Gastroesophageal sphincter (tissue), 4 donors: ENCODE measurements around the gene THBS1. TPM values are rescaled to one million over a fixed set of nuclear protein-coding genes. Genes with fewer than 3 reads are reported as not detected.

Source experiments
- ATAC-seq: fragments of 150-250 bp; one replicate; pipeline ENCODE4 v1.9.1; 2016; ENCODE audit warnings: mild to moderate bottlenecking, moderate library complexity
- H3K27ac ChIP-seq, 4 donors: fragments of 200-600 bp; sonication (generic) in 3 of 4; 1 replicate in 3 of 4; 2 replicates in 1 of 4; pipeline ENCODE4 v1.5.1; 2016 to 2019
- H3K27me3 ChIP-seq: fragments of 200-600 bp; sonication (generic); one replicate; pipeline ENCODE4 v1.5.1; 2019
- H3K36me3 ChIP-seq, 2 donors: fragments of 200-600 bp; sonication (generic); one replicate each; pipeline ENCODE4 v1.5.1; 2019; ENCODE audit warnings: control low read depth in 1 of 2
- H3K4me1 ChIP-seq, 3 donors: fragments of 200-600 bp; sonication (generic); 1 replicate in 2 of 3; 2 replicates in 1 of 3; pipeline ENCODE4 v1.5.1; 2016 to 2019; ENCODE audit warnings: control low read depth in 2 of 3
- H3K4me3 ChIP-seq, 2 donors: fragments of 200-600 bp; sonication (generic); one replicate each; pipeline ENCODE4 v1.5.1; 2019; ENCODE audit warnings: mild to moderate bottlenecking in 1 of 2, moderate library complexity in 1 of 2
- H3K9me3 ChIP-seq, 3 donors: fragments of 200-600 bp; sonication (generic); one replicate each; pipeline ENCODE4 v1.5.1; 2017 to 2019; ENCODE audit warnings: control low read depth in 2 of 3
- CTCF ChIP-seq, 4 experiments: fragments of 200-600 bp in 2 of 4; fragments of 450-650 bp in 2 of 4; sonication (generic) in 1 of 4; IDR thresholded peaks; one replicate each; pipeline ENCODE4 v1.5.1; 2017 to 2019; ENCODE audit warnings: antibody characterized with exemption in 4 of 4, mild to moderate bottlenecking in 2 of 4, moderate library complexity in 2 of 4
- EP300 ChIP-seq: sonication (generic); formaldehyde crosslinking; IDR thresholded peaks from one replicate; pipeline ENCODE4 v1.6.1; 2017; ENCODE audit warnings: antibody characterized with exemption, mild to moderate bottlenecking
- POLR2A ChIP-seq, 2 donors: fragments of 450-650 bp; IDR thresholded peaks; one replicate each; pipeline ENCODE4 v1.6.1; 2017; ENCODE audit warnings: antibody characterized with exemption in 2 of 2, mild to moderate bottlenecking in 2 of 2, moderate library complexity in 1 of 2
- POLR2AphosphoS5 ChIP-seq: sonication (generic); formaldehyde crosslinking; IDR thresholded peaks from one replicate; pipeline ENCODE4 v1.6.1; 2017; ENCODE audit warnings: antibody characterized with exemption
- WGBS, 2 donors: methylation state at CpG; one replicate each; pipeline ENCODE4 v1.1.5; 2018; ENCODE audit warnings: low coverage in 1 of 2; 5-methylcytosine and 5-hydroxymethylcytosine counted together
- total RNA-seq, 4 donors: library from RNA; depleted of rRNA; stranded (reverse); fragments of >200 nt; gene quantifications; one replicate each; pipeline ENCODE4 v1.1.0, GENCODE V29; 2016

The THBS1 gene
- total RNA-seq, 4 donors from 2014 or later = 183 to 1,645 (median 277) TPM

- H3K4me3 ChIP-seq = no peak overlapping the region
- no peak for TF ChIP-seq EP300
- TF ChIP-seq CTCF (IDR thresholded peaks at IDR 0.05) = no peak
- TF ChIP-seq POLR2A (IDR thresholded peaks at IDR 0.05) = no peak
- no peak for TF ChIP-seq POLR2AphosphoS5
- peak overlapping the region in 2 of 4 donors; percentile 39 to 48 for H3K27ac ChIP-seq
- H3K9me3 ChIP-seq = peaks cover 0 to 2% (median 0%) of the 10 kb centered on the region in 3 donors
- no peak for ATAC-seq
- peaks cover 0 to 11% (median 4%) of the 10 kb centered on the region in 3 donors for H3K4me1 ChIP-seq
- no peaks in the 10 kb centered on the region for H3K36me3 ChIP-seq
- H3K27me3 ChIP-seq = no peaks in the 10 kb centered on the region
- 61 to 92% methylated on average over 2 to 3 of the region's 3 CpGs for WGBS, 2 donors
These were observed 40.8 kb upstream of the THBS1 start for GRCh38 chr15:39539973-39540558.

- TF ChIP-seq CTCF (IDR thresholded peaks at IDR 0.05) = no peak
- no peak for TF ChIP-seq POLR2A (IDR thresholded peaks at IDR 0.05)
- no peak for TF ChIP-seq POLR2AphosphoS5
- no peak for TF ChIP-seq EP300
- no peak for ATAC-seq
- H3K27ac ChIP-seq = no peak overlapping the region
- peaks cover 0 to 11% (median 4%) of the 10 kb centered on the region in 3 donors for H3K4me1 ChIP-seq
- 93 to 100% methylated on average over 1 to 3 of the region's 4 CpGs for WGBS, 2 donors
- H3K27me3 ChIP-seq = no peaks in the 10 kb centered on the region
- H3K36me3 ChIP-seq = no peaks in the 10 kb centered on the region
- peaks cover 0 to 11% (median 0%) of the 10 kb centered on the region in 3 donors for H3K9me3 ChIP-seq
- H3K4me3 ChIP-seq = no peak overlapping the region
These were observed 38.4 kb upstream of the THBS1 start for GRCh38 chr15:39542385-39543065.

- WGBS, 2 donors = no CpG with 5 or more reads among the region's 1 CpG
- TF ChIP-seq POLR2A (IDR thresholded peaks at IDR 0.05) (no peak), POLR2AphosphoS5 (no peak), CTCF (IDR thresholded peaks at IDR 0.05) (no peak), EP300 (no peak)
- Histone ChIP-seq H3K4me1 (peaks cover 0 to 11% (median 4%) of the 10 kb centered on the region in 3 donors), H3K27ac (no peak overlapping the region), H3K9me3 (peaks cover 0 to 11% (median 0%) of the 10 kb centered on the region in 3 donors), H3K4me3 (no peak overlapping the region), H3K36me3 (no peaks in the 10 kb centered on the region), H3K27me3 (no peaks in the 10 kb centered on the region)
- ATAC-seq = no peak
These were observed 37.2 kb upstream of the THBS1 start for GRCh38 chr15:39543651-39544050.

- peaks cover 0 to 11% (median 0%) of the 10 kb centered on the region in 3 donors for H3K9me3 ChIP-seq
- H3K4me1 ChIP-seq = no peaks in the 10 kb centered on the region
- H3K4me3 ChIP-seq = no peak overlapping the region
- H3K36me3 ChIP-seq = no peaks in the 10 kb centered on the region
- ATAC-seq = no peak
- no peaks in the 10 kb centered on the region for H3K27me3 ChIP-seq
- H3K27ac ChIP-seq = no peak overlapping the region
- 85 to 86% methylated on average over 1 of the region's 1 CpG for WGBS, 2 donors
- TF ChIP-seq POLR2A (IDR thresholded peaks at IDR 0.05) = no peak
- no peak for TF ChIP-seq POLR2AphosphoS5
- TF ChIP-seq EP300 = no peak
- no peak for TF ChIP-seq CTCF (IDR thresholded peaks at IDR 0.05)
These were observed 34.0 kb upstream of the THBS1 start for GRCh38 chr15:39546842-39547241.

- H3K36me3 ChIP-seq = no peaks in the 10 kb centered on the region
- H3K27me3 ChIP-seq = no peaks in the 10 kb centered on the region
- no peak for TF ChIP-seq POLR2AphosphoS5
- TF ChIP-seq EP300 = no peak
- TF ChIP-seq POLR2A (IDR thresholded peaks at IDR 0.05) = no peak
- no peak for TF ChIP-seq CTCF (IDR thresholded peaks at IDR 0.05)
- H3K4me1 ChIP-seq = peaks cover 0 to 12% (median 4%) of the 10 kb centered on the region in 3 donors
- no peak for ATAC-seq
- no peak overlapping the region for H3K27ac ChIP-seq
- H3K4me3 ChIP-seq = no peak overlapping the region
- 100% methylated on average over 2 of the region's 4 CpGs for WGBS, 2 donors
- peaks cover 0 to 11% (median 0%) of the 10 kb centered on the region in 3 donors for H3K9me3 ChIP-seq
These were observed 32.3 kb upstream of the THBS1 start for GRCh38 chr15:39548561-39548960.
